DMS114 treated with DMSO at 0.1 percent for 48 hours (cell line): ENCODE measurements around the gene INSL4.

Experiments
- DNase-seq: peaks from one replicate; lab custom pipeline; 2025; ENCODE audit not compliant: unreplicated experiment; lab: John Stamatoyannopoulos, UW

INSL4 gene

GRCh38 chr9:5231212-5231611 lies at the start of gene INSL4:
INSL4 (plus strand) TSS chr9:5231419; CDS start chr9:5231524, 105 bp downstream.
- no peak for DNase-seq

GRCh38 chr9:5184776-5185175 lies 46.4 kb upstream of the INSL4 start:
- DNase-seq = no peak

- no peak for DNase-seq
Measured at GRCh38 chr9:5185220-5185840, 45.9 kb upstream of the INSL4 start, which contains the start of gene INSL6. INSL6 (minus strand) TSS chr9:5185639; CDS start chr9:5185602, 37 bp downstream.

GRCh38 chr9:5186416-5187169 lies 44.6 kb upstream of the INSL4 start:
- DNase-seq = peak; percentile 35

GRCh38 chr9:5188060-5188984 lies 42.9 kb upstream of the INSL4 start:
- DNase-seq = no peak

- no peak for DNase-seq
Measured at GRCh38 chr9:5191985-5192384, 39.2 kb upstream of the INSL4 start.

- DNase-seq = no peak
Measured at GRCh38 chr9:5193345-5193744, 37.9 kb upstream of the INSL4 start.

- no peak for DNase-seq
Measured at GRCh38 chr9:5195463-5195862, 35.8 kb upstream of the INSL4 start.

- no peak for DNase-seq
Measured at GRCh38 chr9:5205071-5205470, 26.1 kb upstream of the INSL4 start.

- DNase-seq = no peak
Measured at GRCh38 chr9:5230554-5230953, 665 bp upstream of the INSL4 start.

- no peak for DNase-seq
Measured at GRCh38 chr9:5263351-5264218, 32.4 kb downstream of the INSL4 start.

GRCh38 chr9:5264219-5264595 lies 33.0 kb downstream of the INSL4 start:
- no peak for DNase-seq

GRCh38 chr9:5265939-5266338 lies 34.7 kb downstream of the INSL4 start:
- no peak for DNase-seq

- no peak for DNase-seq
Measured at GRCh38 chr9:5269249-5269715, 38.1 kb downstream of the INSL4 start.

- DNase-seq = no peak
Measured at GRCh38 chr9:5274770-5275169, 43.6 kb downstream of the INSL4 start.

- no peak for DNase-seq
Measured at GRCh38 chr9:5278486-5278885, 47.3 kb downstream of the INSL4 start.
